ENCODE data around the gene FKTN. TPM values are rescaled to one million over a fixed set of nuclear protein-coding genes. Genes with fewer than 3 reads are reported as not detected.

The FKTN gene
- 11.3 and 55.9 TPM in 2 replicates for total RNA-seq

GRCh38 chr9:105557804-105558610, at the start of gene FKTN:
Gene FKTN, plus strand, starts transcription at chr9:105558131. Its CDS starts 16,902 bp downstream, at chr9:105575033.

GRCh38 chr9:105662184-105663104, 104.5 kb downstream of the FKTN start, which contains the start of gene TAL2:
Gene TAL2, plus strand, starts transcription at chr9:105662457. Its CDS starts 40 bp downstream, at chr9:105662497.

Other genes with a start within 250 kb of the FKTN start
- 0.51 and 1.3 TPM in 2 replicates for gene FSD1L, start 110.1 kb upstream of the FKTN start, total RNA-seq
- 0.35 TPM in 1 of 2 replicates, not detected in the other for gene TAL2, start 104.3 kb downstream of the FKTN start, total RNA-seq
- 6.3 and 8.4 TPM in 2 replicates for gene TMEM38B, start 136.4 kb downstream of the FKTN start, total RNA-seq